ENCODE results near the gene TBCK. TPM values are rescaled to one million over a fixed set of nuclear protein-coding genes. Genes with fewer than 3 reads are reported as not detected.

The TBCK gene
- polyA plus RNA-seq, 1 of the 3 experiments (the other 2 are of a cell fraction) = 14.6 TPM

- Histone ChIP-seq H3K79me2 (ENCODE audit: insufficient read depth) (no peaks in the 10 kb centered on the region), H4K20me1 (ENCODE audit: insufficient read depth) (no peaks in the 10 kb centered on the region), H3K36me3 (replicated peaks in 1 of 2; ENCODE audit: control insufficient read depth in 1 of 2, insufficient read depth in 2 of 2, low read length in 1 of 2) (peaks cover 0 to 15% of the 10 kb centered on the region in 2 experiments), H3K9me3 (no peaks in the 10 kb centered on the region), H3K27me3 (ENCODE audit: insufficient read depth) (no peaks in the 10 kb centered on the region), H3K9me2 (no peaks in the 10 kb centered on the region), H3K4me3 (ENCODE audit: low read depth in 2 of 2, low read length in 1 of 2) (no peak overlapping the region), H3K9ac (no peak overlapping the region), H3K4me1 (ENCODE audit: control insufficient read depth in 1 of 2, insufficient read depth in 2 of 2, low read depth in 1 of 2, low read length in 1 of 2) (no peaks in the 10 kb centered on the region; a peak in 1 of 4 replicates), H2AFZ (ENCODE audit: low read depth) (no peak overlapping the region), H3K4me2 (no peak overlapping the region), H3F3A (replicated peaks; ENCODE audit: insufficient read depth) (peaks cover 5% of the 10 kb centered on the region), H3K27ac (ENCODE audit: low read depth in 2 of 2, low read length in 1 of 2) (no peak overlapping the region)
- WGBS (ENCODE audit: low lambda C conversion rate) = 88% methylated on average over 1 of the region's 1 CpG
- no peak for DNase-seq
- POLR2A ChIA-PET = no interaction called here
- TF ChIP-seq USF2 (IDR thresholded peaks at IDR 0.05; ENCODE audit: borderline replicate concordance, low read depth, low read length) = no peak
- no peak for TF ChIP-seq TAF1 (IDR thresholded peaks at IDR 0.05; ENCODE audit: borderline replicate concordance, low read depth, low read length)
- CTCF ChIA-PET = no interaction called here
These were observed 38.8 kb downstream of the TBCK start for GRCh38 chr4:106277140-106277675.

GRCh38 chr4:106273831-106274230 is 42.2 kb downstream of the TBCK start:
- H3K4me1 ChIP-seq (ENCODE audit: control insufficient read depth in 1 of 2, insufficient read depth in 2 of 2, low read depth in 1 of 2, low read length in 1 of 2) = peaks cover 0 to 3% of the 10 kb centered on the region in 2 experiments; a peak in 2 of 4 replicates
- H3K9ac ChIP-seq = no peak overlapping the region
- H3K9me3 ChIP-seq = no peaks in the 10 kb centered on the region
- TF ChIP-seq SMC3 (IDR thresholded peaks at IDR 0.05; ENCODE audit: low read depth, low read length) = no peak
- no peak for TF ChIP-seq MXI1 (IDR thresholded peaks at IDR 0.05; ENCODE audit: low read depth, low read length)
- TF ChIP-seq EP300 (IDR thresholded peaks at IDR 0.05; ENCODE audit: borderline replicate concordance in 1 of 2, low read depth in 1 of 2, low read length in 1 of 2) = no peak
- TF ChIP-seq USF2 (IDR thresholded peaks at IDR 0.05; ENCODE audit: borderline replicate concordance, low read depth, low read length) = no peak
- no peak for TF ChIP-seq MAX (IDR thresholded peaks at IDR 0.05; ENCODE audit: low read depth)
- TF ChIP-seq, protein P1, sequence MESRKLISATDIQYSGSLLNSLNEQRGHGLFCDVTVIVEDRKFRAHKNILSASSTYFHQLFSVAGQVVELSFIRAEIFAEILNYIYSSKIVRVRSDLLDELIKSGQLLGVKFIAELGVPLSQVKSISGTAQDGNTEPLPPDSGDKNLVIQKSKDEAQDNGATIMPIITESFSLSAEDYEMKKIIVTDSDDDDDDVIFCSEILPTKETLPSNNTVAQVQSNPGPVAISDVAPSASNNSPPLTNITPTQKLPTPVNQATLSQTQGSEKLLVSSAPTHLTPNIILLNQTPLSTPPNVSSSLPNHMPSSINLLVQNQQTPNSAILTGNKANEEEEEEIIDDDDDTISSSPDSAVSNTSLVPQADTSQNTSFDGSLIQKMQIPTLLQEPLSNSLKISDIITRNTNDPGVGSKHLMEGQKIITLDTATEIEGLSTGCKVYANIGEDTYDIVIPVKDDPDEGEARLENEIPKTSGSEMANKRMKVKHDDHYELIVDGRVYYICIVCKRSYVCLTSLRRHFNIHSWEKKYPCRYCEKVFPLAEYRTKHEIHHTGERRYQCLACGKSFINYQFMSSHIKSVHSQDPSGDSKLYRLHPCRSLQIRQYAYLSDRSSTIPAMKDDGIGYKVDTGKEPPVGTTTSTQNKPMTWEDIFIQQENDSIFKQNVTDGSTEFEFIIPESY (IDR thresholded peaks at IDR 0.05; ENCODE audit: borderline replicate concordance, low read depth) = no peak
- no peak for TF ChIP-seq MEF2A (IDR thresholded peaks at IDR 0.05; ENCODE audit: borderline replicate concordance, low read depth)
- no peak for TF ChIP-seq FOSL2 (IDR thresholded peaks at IDR 0.05; ENCODE audit: borderline replicate concordance, low read depth)
- no peak for TF ChIP-seq NRF1 (IDR thresholded peaks at IDR 0.05; ENCODE audit: low read depth, low read length)
- TF ChIP-seq, protein P2, sequence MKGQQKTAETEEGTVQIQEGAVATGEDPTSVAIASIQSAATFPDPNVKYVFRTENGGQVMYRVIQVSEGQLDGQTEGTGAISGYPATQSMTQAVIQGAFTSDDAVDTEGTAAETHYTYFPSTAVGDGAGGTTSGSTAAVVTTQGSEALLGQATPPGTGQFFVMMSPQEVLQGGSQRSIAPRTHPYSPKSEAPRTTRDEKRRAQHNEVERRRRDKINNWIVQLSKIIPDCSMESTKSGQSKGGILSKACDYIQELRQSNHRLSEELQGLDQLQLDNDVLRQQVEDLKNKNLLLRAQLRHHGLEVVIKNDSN (IDR thresholded peaks at IDR 0.05; ENCODE audit: borderline replicate concordance, low read depth) = no peak
- TF ChIP-seq SIN3A (IDR thresholded peaks at IDR 0.05; ENCODE audit: borderline replicate concordance, low read depth, low read length) = no peak
- no peak for TF ChIP-seq FOXM1 (IDR thresholded peaks at IDR 0.05; ENCODE audit: low read depth)
- TF ChIP-seq GABPA (IDR thresholded peaks at IDR 0.05; ENCODE audit: low read depth) = no peak
- no peak for TF ChIP-seq TCF12 (IDR thresholded peaks at IDR 0.05)
- TF ChIP-seq RCOR1 (IDR thresholded peaks at IDR 0.05; ENCODE audit: low read length) = no peak
- TF ChIP-seq RXRA (IDR thresholded peaks at IDR 0.05; ENCODE audit: borderline replicate concordance, low read depth) = no peak
- no peak for TF ChIP-seq NFIC (IDR thresholded peaks at IDR 0.05; ENCODE audit: borderline replicate concordance)
- TF ChIP-seq FOXJ3 (CRISPR knock-in tag; IDR thresholded peaks at IDR 0.05) = no peak
- DNase-seq = no peak
- H3K9me2 ChIP-seq = no peaks in the 10 kb centered on the region
- POLR2A ChIA-PET = no interaction called here
- no peaks in the 10 kb centered on the region for H4K20me1 ChIP-seq (ENCODE audit: insufficient read depth)
- no peak overlapping the region for H3K27ac ChIP-seq (ENCODE audit: low read depth in 2 of 2, low read length in 1 of 2)
- H3F3A ChIP-seq (replicated peaks; ENCODE audit: insufficient read depth) = peaks cover 5% of the 10 kb centered on the region
- 88% methylated on average over 2 of the region's 2 CpGs for WGBS (ENCODE audit: low lambda C conversion rate)
- no peaks in the 10 kb centered on the region for H3K27me3 ChIP-seq (ENCODE audit: insufficient read depth)
- no peak overlapping the region for H2AFZ ChIP-seq (ENCODE audit: low read depth)
- H3K4me2 ChIP-seq = no peak overlapping the region
- H3K4me3 ChIP-seq (ENCODE audit: low read depth in 2 of 2, low read length in 1 of 2) = no peak overlapping the region
- CTCF ChIA-PET = no interaction called here
- H3K36me3 ChIP-seq (replicated peaks in 1 of 2; ENCODE audit: control insufficient read depth in 1 of 2, insufficient read depth in 2 of 2, low read length in 1 of 2) = peaks cover 0 to 11% of the 10 kb centered on the region in 2 experiments
- H3K79me2 ChIP-seq (ENCODE audit: insufficient read depth) = peaks cover 9% of the 10 kb centered on the region; the same call in 1 of the 2 replicates

All from SK-N-SH (cell line).